Measurements from ENCODE around the gene GRAP2.
A peak's percentile ranks its signal among the peaks of the same experiment; 100 is the strongest.

The GRAP2 gene

GRCh38 chr22:39925909-39926679 lies 25.2 kb downstream of the GRAP2 start:
- no peak for DNase-seq

- DNase-seq = no peak
Observed at GRCh38 chr22:39926753-39927152, 25.9 kb downstream of the GRAP2 start.

GRCh38 chr22:39927544-39927943 lies 26.7 kb downstream of the GRAP2 start:
- no peak for DNase-seq

- DNase-seq = no peak
Observed at GRCh38 chr22:39928536-39929520, 27.9 kb downstream of the GRAP2 start.

- DNase-seq = no peak
Observed at GRCh38 chr22:39931251-39931650, 30.4 kb downstream of the GRAP2 start.

- no peak for DNase-seq
Observed at GRCh38 chr22:39932166-39932565, 31.3 kb downstream of the GRAP2 start.

- no peak for DNase-seq
Observed at GRCh38 chr22:39932918-39933649, 32.2 kb downstream of the GRAP2 start.

- DNase-seq = no peak
Observed at GRCh38 chr22:39933741-39934140, 32.9 kb downstream of the GRAP2 start.

GRCh38 chr22:39935116-39935515 lies 34.2 kb downstream of the GRAP2 start:
- no peak for DNase-seq

- no peak for DNase-seq
Observed at GRCh38 chr22:39935612-39936011, 34.7 kb downstream of the GRAP2 start.

- DNase-seq = no peak
Observed at GRCh38 chr22:39936523-39937145, 35.8 kb downstream of the GRAP2 start.

- no peak for DNase-seq
Observed at GRCh38 chr22:39937906-39938305, 37.0 kb downstream of the GRAP2 start.

GRCh38 chr22:39938509-39939111 lies 37.7 kb downstream of the GRAP2 start:
- no peak for DNase-seq

- no peak for DNase-seq
Observed at GRCh38 chr22:39939830-39940229, 38.9 kb downstream of the GRAP2 start.

GRCh38 chr22:39940757-39941305 lies 39.9 kb downstream of the GRAP2 start:
- DNase-seq = no peak

GRCh38 chr22:39941601-39942000 lies 40.7 kb downstream of the GRAP2 start:
- DNase-seq = peak; percentile 58

GRCh38 chr22:39942439-39943230 lies 41.8 kb downstream of the GRAP2 start:
- no peak for DNase-seq

GRCh38 chr22:39943337-39943736 lies 42.5 kb downstream of the GRAP2 start:
- no peak for DNase-seq

- DNase-seq = no peak
Observed at GRCh38 chr22:39943953-39944872, 43.3 kb downstream of the GRAP2 start.

GRCh38 chr22:39946126-39946502 lies 45.2 kb downstream of the GRAP2 start:
- no peak for DNase-seq

All from DMS79 (cell line).